COLO668 (cell line): ENCODE data around the gene KCNJ1.
A peak's percentile ranks its signal among the peaks of the same experiment; 100 is the strongest.

ENCODE experiments used
- DNase-seq: peaks from one replicate; lab custom pipeline; 2025; ENCODE audit not compliant: unreplicated experiment; lab: John Stamatoyannopoulos, UW

The KCNJ1 gene

GRCh38 chr11:128824191-128825049, 42.7 kb downstream of the KCNJ1 start:
- no peak for DNase-seq

GRCh38 chr11:128823753-128824152, 43.3 kb downstream of the KCNJ1 start:
- DNase-seq: no peak

GRCh38 chr11:128822130-128822529, 45.0 kb downstream of the KCNJ1 start:
- no peak for DNase-seq

- DNase-seq: no peak
Observed at GRCh38 chr11:128821556-128821955, 45.5 kb downstream of the KCNJ1 start.

GRCh38 chr11:128819198-128819597, 47.9 kb downstream of the KCNJ1 start:
- DNase-seq: no peak

- DNase-seq: no peak
Observed at GRCh38 chr11:128814856-128815705, 52.0 kb downstream of the KCNJ1 start.

GRCh38 chr11:128813729-128814128, 53.4 kb downstream of the KCNJ1 start:
- no peak for DNase-seq

GRCh38 chr11:128810784-128811514, 56.1 kb downstream of the KCNJ1 start:
- no peak for DNase-seq

- DNase-seq: no peak
Observed at GRCh38 chr11:128809128-128809527, 58.0 kb downstream of the KCNJ1 start.

- DNase-seq: no peak
Observed at GRCh38 chr11:128807909-128808308, 59.2 kb downstream of the KCNJ1 start.

- DNase-seq: no peak
Observed at GRCh38 chr11:128806506-128807261, 60.4 kb downstream of the KCNJ1 start.

- no peak for DNase-seq
Observed at GRCh38 chr11:128804481-128804880, 62.6 kb downstream of the KCNJ1 start.

- DNase-seq: no peak
Observed at GRCh38 chr11:128803449-128804245, 63.4 kb downstream of the KCNJ1 start.

GRCh38 chr11:128803011-128803410, 64.1 kb downstream of the KCNJ1 start:
- DNase-seq: no peak

GRCh38 chr11:128802358-128802981, 64.6 kb downstream of the KCNJ1 start:
- peak; percentile 14 for DNase-seq

- DNase-seq: no peak
Observed at GRCh38 chr11:128800871-128801417, 66.2 kb downstream of the KCNJ1 start.

- DNase-seq: no peak
Observed at GRCh38 chr11:128796270-128796669, 70.8 kb downstream of the KCNJ1 start.

GRCh38 chr11:128790196-128790595, 76.9 kb downstream of the KCNJ1 start:
- DNase-seq: no peak
